Prostate gland (tissue), 2 donors: ENCODE measurements around the gene WBP1. TPM values are rescaled to one million over a fixed set of nuclear protein-coding genes. Genes with fewer than 3 reads are reported as not detected.
"Not testable (repeated sequence)": the region's sequence is repeated elsewhere in the genome, so short reads cannot be mapped to it uniquely, and the experiment has no call there.

ENCODE experiments used
- DNase-seq: peaks from one replicate; pipeline ENCODE4 v3.0.0-alpha.2; 2019; ENCODE audit warnings: low spot score
- H3K27ac ChIP-seq, 2 donors: fragments of 200-600 bp; sonication (generic); 2 replicates each; pipeline ENCODE4 v1.5.1; 2017 to 2019
- H3K27me3 ChIP-seq: fragments of 200-600 bp; sonication (generic); replicated peaks from 2 replicates; pipeline ENCODE4 v1.5.1; 2019; ENCODE audit not compliant: insufficient read depth
- H3K36me3 ChIP-seq, 2 donors: fragments of 200-600 bp; sonication (generic); 1 replicate in 1 of 2; 2 replicates in 1 of 2; pipeline versions ENCODE4 v1.5.1 to v1.8.1; 2017 to 2019
- H3K4me1 ChIP-seq: fragments of 200-600 bp; sonication (generic); replicated peaks from 2 replicates; pipeline ENCODE4 v1.5.1; 2019
- H3K4me3 ChIP-seq, 2 donors: fragments of 200-600 bp; sonication (generic); 2 replicates each; pipeline ENCODE4 v1.5.1; 2017 to 2019
- H3K9me3 ChIP-seq: fragments of 200-600 bp; sonication (generic); 2 replicates; pipeline ENCODE4 v1.5.1; 2017
- CTCF ChIP-seq, 4 experiments: fragments of 200-600 bp in 2 of 4; fragments of 450-650 bp in 2 of 4; sonication (generic) in 2 of 4; IDR thresholded peaks; 1 replicate in 3 of 4; 2 replicates in 1 of 4; pipeline ENCODE4 v1.5.1; 2016 to 2019; ENCODE audit warnings: antibody characterized with exemption in 4 of 4, mild to moderate bottlenecking in 2 of 4, moderate library complexity in 2 of 4
- POLR2A ChIP-seq: fragments of 450-650 bp; IDR thresholded peaks from one replicate; pipeline ENCODE4 v1.6.1; 2016; ENCODE audit warnings: antibody characterized with exemption, mild to moderate bottlenecking
- POLR2AphosphoS5 ChIP-seq: sonication (generic); formaldehyde crosslinking; IDR thresholded peaks from one replicate; pipeline ENCODE4 v1.6.1; 2017; ENCODE audit warnings: antibody characterized with exemption
- WGBS: methylation state at CpG from one replicate; pipeline ENCODE4 v1.1.5; 2018; 5-methylcytosine and 5-hydroxymethylcytosine counted together
- intact Hi-C: fragments of 100-400 bp; cut with DNase I; formaldehyde crosslinking; loops from one replicate; pipeline ENCODE4 v1.14.2; 2022
- total RNA-seq, 2 donors: library from RNA; depleted of rRNA; stranded (reverse); fragments of >200 nt; gene quantifications; one replicate each; pipeline ENCODE4 v1.1.0, GENCODE V29; 2016

Gene WBP1
- total RNA-seq, 2 donors from 2014 or later, result 73.3 to 158 TPM

- Histone ChIP-seq H3K27me3 (no peaks in the 10 kb centered on the region), H3K36me3 (peaks cover 0 to 3% of the 10 kb centered on the region in 2 donors), H3K27ac (no peak overlapping the region), H3K4me1 (no peaks in the 10 kb centered on the region), H3K4me3 (no peak overlapping the region), H3K9me3 (no peaks in the 10 kb centered on the region)
- intact Hi-C loops, result no loop called here
- 90% methylated on average over 5 of the region's 5 CpGs for WGBS
- TF ChIP-seq POLR2A (no peak), CTCF (IDR thresholded peaks at IDR 0.05) (no peak), POLR2AphosphoS5 (no peak)
- no peak for DNase-seq
Measured at GRCh38 chr2:74474899-74475298, 16.7 kb downstream of the WBP1 start.

GRCh38 chr2:74481431-74481830, 23.2 kb downstream of the WBP1 start:
- H3K4me1 ChIP-seq, result peaks cover 13% of the 10 kb centered on the region
- intact Hi-C loops, result no loop called here

GRCh38 chr2:74481961-74482800, 23.9 kb downstream of the WBP1 start:
- H3K9me3 ChIP-seq, result no peaks in the 10 kb centered on the region
- H3K4me1 ChIP-seq, result peaks cover 13% of the 10 kb centered on the region
- H3K36me3 ChIP-seq, result no peaks in the 10 kb centered on the region
- WGBS, result 2% methylated on average over 40 of the region's 80 CpGs
- DNase-seq, result no peak
- TF ChIP-seq POLR2AphosphoS5 (no peak), CTCF (IDR thresholded peaks at IDR 0.05) (no peak), POLR2A (no peak)
- intact Hi-C loops, result loop anchor here (2.0 kb wide), 1 partner anchor 105 kb away; no protein-coding TSS in a partner anchor
- peak overlapping the region; percentile 74 to 84 for H3K4me3 ChIP-seq
- H3K27me3 ChIP-seq, result no peaks in the 10 kb centered on the region
- H3K27ac ChIP-seq, result peak overlapping the region; percentile 83 to 90

More at GRCh38 chr2:74481431-74481830, 23.2 kb downstream of the WBP1 start:
- DNase-seq, result no peak
- peak overlapping the region; percentile 74 to 84 for H3K4me3 ChIP-seq
- TF ChIP-seq POLR2A, result no peak
- TF ChIP-seq POLR2AphosphoS5, result no peak
- no peak for TF ChIP-seq CTCF (IDR thresholded peaks at IDR 0.05)
- no peaks in the 10 kb centered on the region for H3K36me3 ChIP-seq
- WGBS, result 36% methylated on average over 3 of the region's 3 CpGs
- peak overlapping the region in 1 of 2 donors; percentile 90 for H3K27ac ChIP-seq
- H3K27me3 ChIP-seq, result no peaks in the 10 kb centered on the region
- no peaks in the 10 kb centered on the region for H3K9me3 ChIP-seq

GRCh38 chr2:74482801-74483674, 24.8 kb downstream of the WBP1 start, which contains the start of the genes CCDC142 and TTC31:
CCDC142 (minus strand) TSS chr2:74482998; CDS start chr2:74482837, 161 bp downstream.
TTC31 (plus strand) TSS chr2:74483081; CDS start chr2:74483096, 15 bp downstream.
- no peaks in the 10 kb centered on the region for H3K36me3 ChIP-seq
- DNase-seq, result peak; percentile 96
- no peaks in the 10 kb centered on the region for H3K9me3 ChIP-seq
- TF ChIP-seq POLR2AphosphoS5 (peak; percentile 98), POLR2A (peak; percentile 26), CTCF (IDR thresholded peaks at IDR 0.05) (peak; percentile 61 to 94 (median 90))
- H3K4me3 ChIP-seq, result peak within 1 kb of the TSS; percentile 74 to 84
- under 1% methylated on average over 44 of the region's 50 CpGs for WGBS
- peaks cover 13% of the 10 kb centered on the region for H3K4me1 ChIP-seq
- intact Hi-C loops, result loop anchor here (1.0 to 2.0 kb wide), 2 partner anchors 46 to 104 kb away; partner anchors contain the start of genes AUP1 and HTRA2
- H3K27me3 ChIP-seq, result no peaks in the 10 kb centered on the region
- peak within 1 kb of the TSS; percentile 83 to 90 for H3K27ac ChIP-seq

GRCh38 chr2:74483675-74484164, 25.5 kb downstream of the WBP1 start:
- peaks cover 13% of the 10 kb centered on the region for H3K4me1 ChIP-seq
- H3K36me3 ChIP-seq, H3K27me3 ChIP-seq, DNase-seq, H3K9me3 ChIP-seq: not testable (repeated sequence)
- peak overlapping the region in 1 of 2 donors; percentile 83 for H3K27ac ChIP-seq
- 83% methylated on average over 19 of the region's 19 CpGs for WGBS
- intact Hi-C loops, result loop anchor here (1.0 to 2.0 kb wide), 2 partner anchors 46 to 103 kb away; partner anchors contain the start of genes AUP1 and HTRA2
- peak overlapping the region; percentile 74 to 84 for H3K4me3 ChIP-seq
